GM21423 (cell line): ENCODE measurements around the gene THAP3.

ENCODE experiments used
- ATAC-seq: cut with Tn5 transposase; IDR thresholded peaks from one replicate; pipeline ENCODE4 v1.9.1; 2021; ENCODE audit warnings: mild to moderate bottlenecking, moderate library complexity; ENCODE audit not compliant: unreplicated experiment

THAP3 gene

GRCh38 chr1:6666696-6667095, 42.0 kb downstream of the THAP3 start:
- ATAC-seq, result no peak

- no peak for ATAC-seq
Measured at GRCh38 chr1:6667139-6667538, 42.5 kb downstream of the THAP3 start.

- ATAC-seq, result no peak
Measured at GRCh38 chr1:6668503-6668902, 43.8 kb downstream of the THAP3 start.

- ATAC-seq, result no peak
Measured at GRCh38 chr1:6672558-6672957, 47.9 kb downstream of the THAP3 start.

- ATAC-seq, result no peak
Measured at GRCh38 chr1:6673816-6674398, 49.2 kb downstream of the THAP3 start.

GRCh38 chr1:6674771-6675170, 50.1 kb downstream of the THAP3 start:
- no peak for ATAC-seq

GRCh38 chr1:6675941-6676340, 51.3 kb downstream of the THAP3 start:
- ATAC-seq, result no peak
